ENCODE data around the gene GOLM1.

- TF ChIP-seq SPI1 (IDR thresholded peaks at IDR 0.05; ENCODE audit: borderline replicate concordance, insufficient read depth, low read depth, low read length) = no peak
- TF ChIP-seq BHLHE40 (IDR thresholded peaks at IDR 0.05; ENCODE audit: borderline replicate concordance in 1 of 2, low read depth in 2 of 2, low read length in 1 of 2) = no peak
These were observed 25.5 kb downstream of the GOLM1 start for GRCh38 chr9:86073839-86074238.
